ENCODE data around the gene SLC24A3.

The SLC24A3 gene

DNA sequence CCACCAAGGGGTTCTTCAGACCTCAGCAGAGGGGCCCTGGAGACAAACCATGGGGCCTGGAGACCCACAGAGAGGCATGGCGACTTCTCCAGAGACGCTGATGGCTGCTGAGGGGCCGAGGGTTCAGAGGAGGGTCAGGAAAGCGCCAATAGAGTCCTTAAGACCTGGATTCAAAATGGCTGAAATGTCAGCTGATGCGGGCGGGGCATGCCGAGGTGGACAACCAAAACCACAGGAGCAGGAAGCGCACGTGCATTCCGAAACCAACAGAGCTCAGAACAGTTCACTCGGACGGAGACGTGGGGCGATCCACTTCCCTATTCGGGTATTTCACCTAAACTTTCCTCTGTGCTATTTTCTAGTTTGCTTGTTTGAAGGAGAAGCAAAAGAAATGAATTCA, 445.7 kb downstream of the SLC24A3 start:
- H3K36me3 ChIP-seq (ENCODE audit: insufficient read depth, low read length): no peaks in the 10 kb centered on the region
- no peaks in the 10 kb centered on the region for H3K9me2 ChIP-seq (replicated peaks; ENCODE audit: low read depth, low read length)
- H3K4me3 ChIP-seq (ENCODE audit: low read length, poor library complexity, severe bottlenecking): no peak overlapping the region
- no peaks in the 10 kb centered on the region for H3K4me1 ChIP-seq (ENCODE audit: insufficient read depth, low read length, poor library complexity, severe bottlenecking)
- no peak overlapping the region for H2AFZ ChIP-seq (ENCODE audit: low read length)
- no peaks in the 10 kb centered on the region for H3K79me2 ChIP-seq (ENCODE audit: insufficient read depth, low read length)
- no peak overlapping the region for H3K9ac ChIP-seq (ENCODE audit: low read depth, low read length, poor library complexity, severe bottlenecking)
- H3K4me2 ChIP-seq (ENCODE audit: low read depth, low read length, poor library complexity, severe bottlenecking): no peak overlapping the region
- no peaks in the 10 kb centered on the region for H4K20me1 ChIP-seq (ENCODE audit: insufficient read depth, low read length, poor library complexity, severe bottlenecking)
- H3F3A ChIP-seq (ENCODE audit: low read depth): no peaks in the 10 kb centered on the region
- TF ChIP-seq, protein P1, sequence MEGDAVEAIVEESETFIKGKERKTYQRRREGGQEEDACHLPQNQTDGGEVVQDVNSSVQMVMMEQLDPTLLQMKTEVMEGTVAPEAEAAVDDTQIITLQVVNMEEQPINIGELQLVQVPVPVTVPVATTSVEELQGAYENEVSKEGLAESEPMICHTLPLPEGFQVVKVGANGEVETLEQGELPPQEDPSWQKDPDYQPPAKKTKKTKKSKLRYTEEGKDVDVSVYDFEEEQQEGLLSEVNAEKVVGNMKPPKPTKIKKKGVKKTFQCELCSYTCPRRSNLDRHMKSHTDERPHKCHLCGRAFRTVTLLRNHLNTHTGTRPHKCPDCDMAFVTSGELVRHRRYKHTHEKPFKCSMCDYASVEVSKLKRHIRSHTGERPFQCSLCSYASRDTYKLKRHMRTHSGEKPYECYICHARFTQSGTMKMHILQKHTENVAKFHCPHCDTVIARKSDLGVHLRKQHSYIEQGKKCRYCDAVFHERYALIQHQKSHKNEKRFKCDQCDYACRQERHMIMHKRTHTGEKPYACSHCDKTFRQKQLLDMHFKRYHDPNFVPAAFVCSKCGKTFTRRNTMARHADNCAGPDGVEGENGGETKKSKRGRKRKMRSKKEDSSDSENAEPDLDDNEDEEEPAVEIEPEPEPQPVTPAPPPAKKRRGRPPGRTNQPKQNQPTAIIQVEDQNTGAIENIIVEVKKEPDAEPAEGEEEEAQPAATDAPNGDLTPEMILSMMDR (conservative IDR thresholded peaks at IDR 0.05; ENCODE audit: low read length): no peak
- TF ChIP-seq EZH2phosphoT487 (IDR thresholded peaks at IDR 0.05; ENCODE audit: borderline replicate concordance): no peak
- H3K27me3 ChIP-seq (ENCODE audit: insufficient read depth, low read length, poor library complexity, severe bottlenecking): no peaks in the 10 kb centered on the region
- H3K9me3 ChIP-seq (ENCODE audit: insufficient read depth, low read depth, low read length): no peaks in the 10 kb centered on the region

DNA sequence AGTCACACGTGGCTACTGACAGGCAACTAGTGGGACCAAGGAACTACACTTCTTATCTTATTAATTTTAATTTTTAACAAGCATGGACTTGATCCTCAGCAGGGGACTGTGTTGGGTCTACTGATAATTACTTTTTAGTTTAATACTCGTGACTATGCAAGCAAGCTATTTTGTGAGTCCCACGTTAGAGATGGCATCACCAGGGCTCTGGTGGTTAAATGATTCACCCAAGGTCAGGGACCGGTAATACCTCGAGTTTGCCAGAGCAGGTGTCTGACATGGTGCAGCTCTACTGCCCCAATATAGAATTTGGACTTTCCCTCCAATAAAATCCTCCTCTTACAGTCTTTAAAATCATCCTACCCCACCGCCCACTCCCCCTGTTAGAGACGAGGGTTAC, 447.0 kb downstream of the SLC24A3 start:
- Histone ChIP-seq H3K9me3 (ENCODE audit: insufficient read depth, low read depth, low read length) (no peaks in the 10 kb centered on the region), H3K9me2 (replicated peaks; ENCODE audit: low read depth, low read length) (no peaks in the 10 kb centered on the region), H3K9ac (ENCODE audit: low read depth, low read length, poor library complexity, severe bottlenecking) (no peak overlapping the region), H3K4me3 (ENCODE audit: low read length, poor library complexity, severe bottlenecking) (no peak overlapping the region), H3K27me3 (ENCODE audit: insufficient read depth, low read length, poor library complexity, severe bottlenecking) (no peaks in the 10 kb centered on the region), H3K36me3 (ENCODE audit: insufficient read depth, low read length) (no peaks in the 10 kb centered on the region), H4K20me1 (ENCODE audit: insufficient read depth, low read length, poor library complexity, severe bottlenecking) (no peaks in the 10 kb centered on the region), H2AFZ (ENCODE audit: low read length) (no peak overlapping the region), H3K79me2 (ENCODE audit: insufficient read depth, low read length) (no peaks in the 10 kb centered on the region), H3K4me2 (ENCODE audit: low read depth, low read length, poor library complexity, severe bottlenecking) (no peak overlapping the region), H3F3A (ENCODE audit: low read depth) (no peaks in the 10 kb centered on the region), H3K4me1 (ENCODE audit: insufficient read depth, low read length, poor library complexity, severe bottlenecking) (peaks cover 4% of the 10 kb centered on the region)
- TF ChIP-seq, protein P1 (conservative IDR thresholded peaks at IDR 0.05; ENCODE audit: low read length): no peak
- no peak for TF ChIP-seq EZH2phosphoT487 (IDR thresholded peaks at IDR 0.05; ENCODE audit: borderline replicate concordance)

DNA sequence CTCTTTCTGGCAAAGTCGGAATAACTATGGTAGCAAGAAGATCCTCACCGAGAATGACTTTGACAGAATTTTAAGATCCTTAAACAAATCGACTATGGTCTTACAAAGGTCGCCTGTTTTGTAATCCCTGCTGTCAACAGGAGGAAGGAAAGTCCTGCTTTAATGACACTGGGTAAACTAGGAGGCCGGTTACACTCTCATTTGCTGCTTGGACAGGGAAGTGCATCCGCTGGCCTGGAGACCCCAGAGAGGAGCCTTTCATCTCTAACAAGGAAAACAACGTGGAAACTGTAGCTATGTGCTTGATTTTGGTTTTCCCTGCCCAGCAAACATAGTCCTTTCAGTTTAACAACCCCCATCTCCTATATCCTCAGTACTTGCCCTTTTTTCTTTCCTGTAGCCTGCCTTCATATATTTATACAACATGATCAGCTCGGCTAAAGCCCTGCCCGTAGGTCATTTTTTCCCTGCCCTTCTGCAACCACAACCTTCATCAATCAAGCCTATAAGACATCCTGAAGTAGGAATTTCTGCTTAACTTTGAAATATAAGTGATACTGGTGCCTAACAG, 448.5 kb downstream of the SLC24A3 start:
- Histone ChIP-seq H3K9me2 (replicated peaks; ENCODE audit: low read depth, low read length) (no peaks in the 10 kb centered on the region), H3K36me3 (ENCODE audit: insufficient read depth, low read length) (no peaks in the 10 kb centered on the region), H3K9me3 (ENCODE audit: insufficient read depth, low read depth, low read length) (no peaks in the 10 kb centered on the region), H3K79me2 (ENCODE audit: insufficient read depth, low read length) (no peaks in the 10 kb centered on the region), H3K27me3 (ENCODE audit: insufficient read depth, low read length, poor library complexity, severe bottlenecking) (no peaks in the 10 kb centered on the region), H3K4me2 (ENCODE audit: low read depth, low read length, poor library complexity, severe bottlenecking) (no peak overlapping the region), H4K20me1 (ENCODE audit: insufficient read depth, low read length, poor library complexity, severe bottlenecking) (no peaks in the 10 kb centered on the region), H2AFZ (ENCODE audit: low read length) (no peak overlapping the region), H3F3A (ENCODE audit: low read depth) (no peaks in the 10 kb centered on the region), H3K9ac (ENCODE audit: low read depth, low read length, poor library complexity, severe bottlenecking) (no peak overlapping the region), H3K4me3 (ENCODE audit: low read length, poor library complexity, severe bottlenecking) (no peak overlapping the region), H3K4me1 (ENCODE audit: insufficient read depth, low read length, poor library complexity, severe bottlenecking) (peaks cover 4% of the 10 kb centered on the region)
- TF ChIP-seq, protein P1 (conservative IDR thresholded peaks at IDR 0.05; ENCODE audit: low read length): no peak
- TF ChIP-seq EZH2phosphoT487 (IDR thresholded peaks at IDR 0.05; ENCODE audit: borderline replicate concordance): no peak
